NOMO-1 (cell line): ENCODE measurements around the gene TAOK1.

Source experiments
- DNase-seq, 2 experiments: peaks; one replicate each; lab custom pipeline; 2025; ENCODE audit not compliant: unreplicated experiment in 2 of 2; lab: John Stamatoyannopoulos, UW

The TAOK1 gene

DNA sequence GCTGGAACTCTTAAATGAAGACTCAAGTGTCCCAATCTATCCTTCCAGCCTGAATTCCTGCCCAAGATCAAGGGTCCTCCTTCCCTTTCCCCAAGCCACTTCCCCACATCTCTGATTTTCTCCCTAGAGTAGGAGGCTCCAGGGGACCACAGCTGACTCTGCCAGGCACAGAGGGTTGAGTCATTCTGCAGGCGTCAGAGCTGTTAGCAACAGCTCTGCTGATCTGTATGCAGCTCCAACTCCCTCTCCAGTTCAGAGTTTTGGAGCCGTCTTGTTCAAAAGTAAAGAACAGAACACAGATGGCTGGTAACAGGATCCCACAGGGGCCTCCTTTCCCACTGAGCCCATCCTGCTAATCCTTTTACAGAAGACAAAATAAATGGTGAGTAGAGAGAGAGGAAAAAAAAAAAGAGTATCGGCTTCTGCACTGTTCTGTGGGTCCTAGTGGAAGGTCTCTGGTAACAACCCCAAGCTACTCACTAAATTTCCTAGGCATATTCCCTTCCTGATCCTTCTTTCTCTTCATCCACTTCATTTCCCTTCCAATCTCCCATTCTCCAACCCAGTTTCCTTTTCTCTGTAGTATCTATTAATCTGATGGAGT, 13.4 kb upstream of the TAOK1 start:
- no peak for DNase-seq

- DNase-seq: peak in 1 of 2 experiments; percentile 9
These were observed 11.7 kb upstream of the TAOK1 start for GRCh38 chr17:29378500-29378899.

DNA sequence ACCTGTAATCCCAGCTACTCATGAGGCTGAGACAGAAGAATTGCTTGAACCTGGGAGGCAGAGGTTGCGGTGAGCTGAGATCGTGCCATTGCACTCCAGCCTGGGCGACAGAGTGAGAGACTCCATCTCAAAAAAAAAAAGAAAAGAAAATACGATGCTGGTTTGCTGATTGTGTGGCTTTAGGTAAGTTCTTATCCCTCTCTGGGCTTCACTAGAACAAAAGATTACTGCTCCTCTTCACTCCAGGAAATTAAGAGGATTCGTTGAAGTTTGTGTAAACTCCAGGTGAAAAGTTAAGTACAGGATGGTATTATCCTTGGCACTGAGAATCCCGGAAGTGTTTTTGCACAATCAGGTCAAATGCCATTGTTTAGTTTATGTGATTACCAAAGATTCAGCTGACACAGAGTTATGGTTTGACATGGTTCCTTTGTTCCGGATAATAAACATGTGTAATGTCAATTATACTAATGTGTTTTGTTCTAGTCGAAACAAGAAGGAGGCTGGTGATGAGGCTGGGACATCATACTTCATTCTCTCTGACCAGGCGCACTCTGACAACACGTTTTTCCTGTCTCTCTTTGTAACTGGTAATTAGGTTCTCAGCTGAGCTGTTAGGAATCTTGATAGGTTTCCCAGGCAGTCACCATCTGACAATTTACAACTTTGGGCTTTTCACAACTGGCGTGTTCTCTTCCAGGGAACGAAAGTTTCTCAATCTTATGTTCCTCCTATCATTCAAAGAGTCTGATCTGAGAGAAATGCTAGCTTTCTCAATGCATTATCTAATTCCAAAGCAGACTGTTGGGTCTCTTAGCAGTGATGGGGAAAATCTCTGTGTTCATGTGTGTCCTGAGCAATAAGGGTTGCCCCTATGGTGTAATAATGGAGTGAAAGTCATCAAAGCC, 10.8 kb upstream of the TAOK1 start:
- DNase-seq: peak in 1 of 2 experiments; percentile 55

GRCh38 chr17:29383686-29384085, 6.5 kb upstream of the TAOK1 start:
- DNase-seq: no peak

DNA sequence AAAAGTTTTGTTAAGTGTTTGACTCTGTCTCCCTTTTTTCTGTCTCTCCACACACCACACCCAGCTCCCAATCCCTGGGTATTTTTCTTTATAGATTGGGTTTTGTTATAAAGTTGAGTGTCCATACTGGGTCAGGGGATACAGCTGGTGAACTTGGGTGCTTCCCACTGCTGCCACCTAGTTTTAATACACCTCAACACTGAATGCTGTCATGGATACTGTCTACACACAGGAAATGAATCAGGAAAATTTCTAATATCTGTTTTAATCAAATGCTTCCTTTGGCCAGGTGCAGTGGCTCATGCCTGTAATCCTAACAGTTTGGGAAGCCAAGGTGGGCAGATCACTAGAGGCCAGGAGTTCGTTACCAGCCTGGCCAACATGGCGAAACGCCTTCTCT, 5.3 kb upstream of the TAOK1 start:
- DNase-seq: no peak

DNA sequence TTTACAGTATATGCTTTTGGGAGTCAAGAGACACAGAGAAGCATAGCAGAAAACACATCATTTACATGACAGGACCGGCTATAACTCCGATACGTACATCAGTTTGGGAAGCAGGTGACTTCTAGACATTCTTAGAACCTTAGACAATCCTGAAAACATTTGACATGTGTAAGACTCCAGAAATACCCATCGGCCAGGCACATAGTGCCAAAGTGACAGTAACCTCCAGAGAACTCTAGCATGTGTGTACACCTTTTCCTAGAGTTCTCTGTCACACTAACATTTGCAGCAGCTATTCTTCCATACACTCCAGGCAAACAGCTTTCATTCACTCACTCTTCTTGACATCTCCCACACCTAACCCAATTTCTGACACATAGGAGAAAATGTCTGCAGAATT, 3.4 kb upstream of the TAOK1 start:
- no peak for DNase-seq

DNA sequence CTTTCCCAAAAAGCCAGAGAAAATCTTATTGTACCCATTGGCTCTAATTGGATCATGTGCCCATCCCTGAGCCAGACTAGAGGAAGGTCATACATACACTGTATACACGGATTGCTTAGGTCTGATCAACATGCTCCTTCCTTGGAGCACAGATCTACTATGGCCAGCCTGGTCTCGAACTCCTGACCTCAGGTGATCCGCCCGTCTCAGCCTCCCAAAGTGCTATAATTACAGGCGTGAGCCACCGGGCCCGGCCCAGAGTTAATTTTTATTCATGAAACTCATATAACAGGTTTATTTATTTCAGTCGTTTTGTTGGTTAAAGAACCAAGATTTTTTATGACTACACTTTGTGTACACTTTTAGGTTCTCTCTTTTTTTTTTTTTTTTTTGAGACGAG, 1.2 kb upstream of the TAOK1 start:
- DNase-seq: no peak

- peak; percentile 46 to 53 for DNase-seq
These were observed 878 bp downstream of the TAOK1 start for GRCh38 chr17:29390851-29391631.

GRCh38 chr17:29393436-29393835, 3.3 kb downstream of the TAOK1 start:
- DNase-seq: peak in 1 of 2 experiments; percentile 59

DNA sequence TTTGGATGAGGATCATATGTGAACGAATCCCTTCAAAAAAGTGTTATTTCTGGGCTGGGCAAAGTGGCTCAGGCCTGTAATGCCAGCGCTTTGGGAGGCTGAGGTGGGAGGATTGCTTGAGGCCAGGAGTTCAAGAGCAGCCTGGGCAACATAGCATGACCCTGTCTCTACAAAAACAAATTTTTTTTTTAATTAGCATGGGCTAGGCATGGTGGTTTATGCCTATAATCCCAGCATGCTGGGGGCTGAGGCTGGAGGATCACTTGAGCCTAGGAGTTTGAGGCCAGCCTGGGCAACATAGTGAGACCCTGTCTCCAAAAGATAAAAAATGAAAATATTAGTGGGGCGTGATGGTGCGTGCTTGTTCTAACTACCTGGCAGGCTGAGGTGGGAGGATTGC, 4.6 kb downstream of the TAOK1 start:
- DNase-seq: no peak

- DNase-seq: no peak
These were observed 5.9 kb downstream of the TAOK1 start for GRCh38 chr17:29396066-29396465.

GRCh38 chr17:29399634-29400033, 9.5 kb downstream of the TAOK1 start:
- DNase-seq: no peak

- DNase-seq: no peak
These were observed 10.7 kb downstream of the TAOK1 start for GRCh38 chr17:29400818-29401217.

DNA sequence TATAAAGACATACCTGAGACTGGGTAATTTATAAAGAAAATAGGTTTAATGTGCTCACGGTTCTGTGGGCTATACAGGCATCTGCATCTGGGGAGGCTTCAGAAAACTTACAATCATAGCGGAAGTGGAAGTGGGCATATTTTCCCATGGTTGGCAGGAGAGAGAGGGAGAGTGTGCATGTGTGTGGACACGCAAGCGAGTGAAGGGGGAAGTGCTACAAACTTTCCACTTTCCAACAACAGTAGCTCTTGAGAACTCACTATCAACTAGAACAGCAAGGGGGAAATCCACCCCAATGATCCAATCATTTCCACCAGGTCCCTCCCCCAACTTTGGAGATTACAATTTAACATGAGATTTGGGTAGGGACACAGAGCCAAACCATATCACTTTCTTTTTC, 11.1 kb downstream of the TAOK1 start:
- DNase-seq: peak in 1 of 2 experiments; percentile 15

DNA sequence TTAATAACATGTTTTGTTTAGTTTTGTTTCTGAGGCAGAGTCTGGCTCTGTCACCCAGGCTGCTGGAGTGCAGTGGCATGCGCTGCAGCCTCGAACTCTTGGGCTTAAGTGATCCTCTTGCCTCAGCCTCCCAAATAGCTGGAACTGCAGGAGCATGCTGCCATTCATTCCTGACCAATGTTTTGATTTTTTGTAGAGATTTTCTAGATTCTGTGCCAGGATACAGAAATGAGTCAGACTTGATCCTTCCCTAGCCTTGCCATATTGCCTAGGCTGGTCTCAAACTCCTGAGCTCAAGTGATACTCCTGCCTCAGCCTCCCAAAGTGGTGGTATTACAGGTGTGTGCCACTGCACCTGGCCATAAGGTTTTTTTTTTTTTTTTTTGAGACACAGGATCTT, 17.7 kb downstream of the TAOK1 start:
- DNase-seq: no peak

GRCh38 chr17:29409963-29410362, 19.8 kb downstream of the TAOK1 start:
- DNase-seq: no peak

GRCh38 chr17:29412780-29413565, 22.8 kb downstream of the TAOK1 start:
- peak in 1 of 2 experiments; percentile 67 for DNase-seq

DNA sequence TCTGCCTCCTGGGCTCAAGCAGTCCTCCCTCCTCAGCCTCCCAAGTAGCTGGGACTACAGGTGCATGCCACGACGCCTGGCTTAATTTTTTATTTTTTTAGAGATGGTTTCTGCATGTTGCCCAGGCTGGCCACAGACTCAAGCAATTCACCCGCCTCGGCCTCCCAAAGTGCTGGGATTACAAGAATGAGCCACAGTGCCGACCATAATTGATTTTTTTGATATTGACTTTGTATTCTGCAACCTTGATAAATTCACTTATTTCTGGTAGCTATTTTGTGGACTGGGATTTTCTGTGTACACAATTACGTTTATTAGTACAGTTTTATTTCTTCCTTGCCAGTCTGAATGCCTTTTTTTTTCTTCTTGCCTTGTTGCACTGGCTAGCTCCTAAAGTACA, 30.0 kb downstream of the TAOK1 start:
- DNase-seq: no peak

- no peak for DNase-seq
These were observed 40.1 kb downstream of the TAOK1 start for GRCh38 chr17:29430275-29430674.

DNA sequence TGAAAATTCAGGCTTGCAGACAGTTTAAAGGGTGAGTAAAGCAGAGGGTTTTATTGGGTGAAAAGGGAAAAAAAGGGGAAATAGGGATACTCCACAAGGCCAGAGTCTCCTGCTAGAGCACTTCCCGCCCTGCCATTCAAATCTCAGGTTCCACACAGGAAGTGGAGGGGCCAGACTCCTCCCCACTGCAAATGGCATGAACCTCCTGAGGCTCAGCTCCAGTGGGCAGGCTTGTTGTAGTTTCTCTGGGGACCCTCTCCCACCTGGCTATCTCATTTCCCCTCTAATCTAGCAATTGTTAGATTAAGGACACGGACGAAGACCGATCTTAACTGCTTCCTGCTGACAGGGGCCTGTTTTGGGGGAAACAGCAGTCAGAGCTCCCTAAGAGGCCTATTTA, 43.4 kb downstream of the TAOK1 start:
- DNase-seq: no peak

- DNase-seq: no peak
These were observed 44.4 kb downstream of the TAOK1 start for GRCh38 chr17:29434550-29434949.
